Peyer's patch (tissue), 4 donors: ENCODE results near the gene TEX48.

Source experiments
- POLR2A ChIP-seq, 2 donors: fragments of 450-650 bp; IDR thresholded peaks; one replicate each; pipeline ENCODE4 v1.5.1; 2017; ENCODE audit warnings: antibody characterized with exemption in 2 of 2, mild to moderate bottlenecking in 2 of 2, moderate library complexity in 2 of 2
- TF ChIP-seq, protein P1 (sequence below), 6 experiments: fragments of 450-650 bp in 4 of 6; fragments of 200-600 bp in 2 of 6; sonication (generic) in 1 of 6; IDR thresholded peaks; one replicate each; pipeline ENCODE4 v1.5.1; 2017 to 2019; ENCODE audit warnings: antibody characterized with exemption in 6 of 6, mild to moderate bottlenecking in 3 of 6, moderate library complexity in 1 of 6

DNA sequence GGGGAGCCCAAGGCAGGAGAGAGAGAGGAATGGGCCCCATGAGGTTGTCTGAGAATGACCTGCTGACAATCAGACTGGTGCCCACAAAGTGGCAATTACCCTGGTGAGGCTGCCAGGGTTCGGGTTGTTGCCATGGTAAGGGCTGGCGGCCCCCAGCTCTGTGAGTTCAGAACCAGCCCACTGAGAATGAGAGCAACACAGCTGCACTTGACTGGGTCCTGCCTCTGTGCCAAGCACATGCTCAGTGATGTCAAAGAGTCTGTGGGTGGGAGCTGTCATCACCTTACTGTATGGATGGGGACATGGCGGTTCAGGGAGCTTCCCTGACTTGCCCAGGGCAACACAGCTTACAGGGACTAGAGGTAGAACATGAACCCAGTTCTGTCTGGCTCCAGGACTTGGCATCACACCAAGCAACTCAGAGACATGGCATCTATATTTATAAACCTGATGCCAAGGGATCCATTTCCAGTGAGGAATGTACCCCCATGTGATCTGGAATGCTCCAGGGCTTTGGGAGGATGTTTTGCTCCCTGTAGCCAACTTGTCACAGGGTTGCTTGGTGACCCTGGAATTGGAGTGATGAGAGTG lies 38.2 kb upstream of the TEX48 start:
- TF ChIP-seq, protein P1, sequence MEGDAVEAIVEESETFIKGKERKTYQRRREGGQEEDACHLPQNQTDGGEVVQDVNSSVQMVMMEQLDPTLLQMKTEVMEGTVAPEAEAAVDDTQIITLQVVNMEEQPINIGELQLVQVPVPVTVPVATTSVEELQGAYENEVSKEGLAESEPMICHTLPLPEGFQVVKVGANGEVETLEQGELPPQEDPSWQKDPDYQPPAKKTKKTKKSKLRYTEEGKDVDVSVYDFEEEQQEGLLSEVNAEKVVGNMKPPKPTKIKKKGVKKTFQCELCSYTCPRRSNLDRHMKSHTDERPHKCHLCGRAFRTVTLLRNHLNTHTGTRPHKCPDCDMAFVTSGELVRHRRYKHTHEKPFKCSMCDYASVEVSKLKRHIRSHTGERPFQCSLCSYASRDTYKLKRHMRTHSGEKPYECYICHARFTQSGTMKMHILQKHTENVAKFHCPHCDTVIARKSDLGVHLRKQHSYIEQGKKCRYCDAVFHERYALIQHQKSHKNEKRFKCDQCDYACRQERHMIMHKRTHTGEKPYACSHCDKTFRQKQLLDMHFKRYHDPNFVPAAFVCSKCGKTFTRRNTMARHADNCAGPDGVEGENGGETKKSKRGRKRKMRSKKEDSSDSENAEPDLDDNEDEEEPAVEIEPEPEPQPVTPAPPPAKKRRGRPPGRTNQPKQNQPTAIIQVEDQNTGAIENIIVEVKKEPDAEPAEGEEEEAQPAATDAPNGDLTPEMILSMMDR (IDR thresholded peaks at IDR 0.05): no peak
- TF ChIP-seq POLR2A (IDR thresholded peaks at IDR 0.05): no peak
